SKM-1 treated with dmso at 0.1 percent for 144 hours (cell line): ENCODE results near the gene RTEL1.
"Not testable (repeated sequence)": the region's sequence is repeated elsewhere in the genome, so short reads cannot be mapped to it uniquely, and the experiment has no call there.

Source experiments
- DNase-seq: peaks from one replicate; lab custom pipeline; 2025; ENCODE audit not compliant: unreplicated experiment; lab: John Stamatoyannopoulos, UW

Gene RTEL1

GRCh38 chr20:63628246-63628975 lies 29.7 kb upstream of the RTEL1 start:
- DNase-seq: peak; percentile 69

GRCh38 chr20:63630956-63631355 lies 27.2 kb upstream of the RTEL1 start:
- DNase-seq: not testable (repeated sequence)

- not testable (repeated sequence) for DNase-seq
These were observed 26.7 kb upstream of the RTEL1 start for GRCh38 chr20:63631426-63631825.

- DNase-seq: no peak
These were observed 24.4 kb upstream of the RTEL1 start for GRCh38 chr20:63633732-63634131.

- DNase-seq: peak; percentile 84
These were observed 22.5 kb upstream of the RTEL1 start for GRCh38 chr20:63635431-63636141.

GRCh38 chr20:63636752-63637628 lies 21.1 kb upstream of the RTEL1 start:
- DNase-seq: no peak

- no peak for DNase-seq
These were observed 18.8 kb upstream of the RTEL1 start for GRCh38 chr20:63639093-63639975.

- DNase-seq: no peak
These were observed 18.0 kb upstream of the RTEL1 start for GRCh38 chr20:63640086-63640485.

- not testable (repeated sequence) for DNase-seq
These were observed 17.4 kb upstream of the RTEL1 start for GRCh38 chr20:63640686-63641085.

- DNase-seq: peak; percentile 28
These were observed 16.8 kb upstream of the RTEL1 start for GRCh38 chr20:63641146-63641791.

GRCh38 chr20:63641792-63642523 lies 16.2 kb upstream of the RTEL1 start:
- DNase-seq: peak; percentile 61

GRCh38 chr20:63642527-63643247 lies 15.4 kb upstream of the RTEL1 start:
- no peak for DNase-seq

GRCh38 chr20:63643499-63643898 lies 14.6 kb upstream of the RTEL1 start:
- no peak for DNase-seq

GRCh38 chr20:63643946-63644345 lies 14.2 kb upstream of the RTEL1 start:
- no peak for DNase-seq

- no peak for DNase-seq
These were observed 12.9 kb upstream of the RTEL1 start for GRCh38 chr20:63645218-63645617.

- DNase-seq: no peak
These were observed 9.9 kb upstream of the RTEL1 start for GRCh38 chr20:63648190-63648589.

- DNase-seq: no peak
These were observed 9.1 kb upstream of the RTEL1 start for GRCh38 chr20:63648895-63649589.

- DNase-seq: not testable (repeated sequence)
These were observed 7.6 kb upstream of the RTEL1 start for GRCh38 chr20:63650486-63650885.
